Skeletal muscle cell (primary cell): Measurements from ENCODE around the gene CD82.

ENCODE experiments used
- DNase-seq: peaks from one replicate; pipeline ENCODE4 v3.0.0-alpha.2; 2010; ENCODE audit warnings: low read depth
- H3K4me3 ChIP-seq: 2 replicates; pipeline ENCODE4 v1.5.1; 2011; ENCODE audit warnings: low read depth, mild to moderate bottlenecking, control low read depth, low read length, moderate library complexity

The CD82 gene

GRCh38 chr11:44572884-44573283, 7.4 kb downstream of the CD82 start:
- no peak for DNase-seq
- H3K4me3 ChIP-seq = no peak overlapping the region

DNA sequence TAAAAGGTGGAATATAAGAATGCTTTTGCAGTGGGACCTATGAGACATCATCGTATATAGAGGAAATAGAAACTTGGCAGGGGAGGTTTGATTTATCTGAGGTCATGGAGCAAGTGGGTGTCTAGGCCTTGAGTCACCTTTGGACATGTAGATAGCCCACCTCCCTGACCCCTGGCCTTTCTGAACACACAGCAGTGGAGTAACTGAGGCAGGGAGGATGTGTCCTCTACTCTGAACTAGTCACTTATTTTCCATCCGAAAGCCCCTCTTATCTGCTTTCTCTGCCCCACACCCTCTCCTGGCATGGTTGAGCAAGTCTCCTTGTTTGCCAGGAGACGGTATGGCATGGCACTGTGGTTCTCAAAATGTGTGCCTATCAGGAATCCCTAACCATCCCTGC, 7.9 kb downstream of the CD82 start:
- no peak for DNase-seq
- no peak overlapping the region for H3K4me3 ChIP-seq

GRCh38 chr11:44574610-44575287, 9.3 kb downstream of the CD82 start:
- DNase-seq = peak; percentile 92
- H3K4me3 ChIP-seq = no peak overlapping the region

DNA sequence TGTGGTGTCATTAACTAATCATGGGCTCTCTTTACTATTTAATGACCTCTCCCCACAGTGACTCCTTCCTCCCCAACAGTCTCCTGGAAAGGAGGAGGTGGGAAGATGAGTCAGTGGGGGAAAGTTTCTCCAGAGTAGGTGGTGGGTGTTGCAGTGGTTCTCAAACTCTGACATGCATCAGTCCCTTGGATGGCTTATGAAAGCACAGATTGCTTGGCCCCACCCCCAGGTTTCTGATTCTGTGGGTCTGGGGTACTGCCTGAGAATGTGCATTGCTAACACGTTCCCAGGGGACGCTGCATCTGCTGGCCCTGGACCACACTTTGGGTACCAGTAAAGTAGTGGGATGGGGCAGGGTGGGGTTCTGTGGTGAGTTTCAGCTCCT, 9.8 kb downstream of the CD82 start:
- no peak overlapping the region for H3K4me3 ChIP-seq
- DNase-seq = no peak

DNA sequence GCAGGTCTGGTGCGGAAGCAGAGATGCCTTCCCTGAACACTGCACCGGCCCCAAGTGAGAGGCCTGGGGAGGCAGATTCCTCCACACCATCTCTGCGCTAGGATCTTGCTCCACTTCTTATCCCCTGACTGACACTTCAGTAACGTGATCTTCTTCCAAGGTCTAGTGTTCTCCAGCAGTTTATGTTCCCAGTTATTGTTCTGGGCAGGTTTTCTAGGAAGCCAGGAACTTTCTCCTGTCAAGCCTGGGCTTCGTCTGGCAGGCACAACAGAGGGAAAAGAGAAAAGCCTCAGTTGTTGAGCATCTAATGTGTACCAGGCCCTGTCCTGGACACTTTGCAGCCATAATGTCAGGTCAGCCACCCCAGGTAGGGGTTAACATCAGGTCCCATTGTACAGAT, 10.5 kb downstream of the CD82 start:
- no peak for DNase-seq
- no peak overlapping the region for H3K4me3 ChIP-seq

GRCh38 chr11:44576656-44577055, 11.2 kb downstream of the CD82 start:
- no peak overlapping the region for H3K4me3 ChIP-seq
- no peak for DNase-seq

DNA sequence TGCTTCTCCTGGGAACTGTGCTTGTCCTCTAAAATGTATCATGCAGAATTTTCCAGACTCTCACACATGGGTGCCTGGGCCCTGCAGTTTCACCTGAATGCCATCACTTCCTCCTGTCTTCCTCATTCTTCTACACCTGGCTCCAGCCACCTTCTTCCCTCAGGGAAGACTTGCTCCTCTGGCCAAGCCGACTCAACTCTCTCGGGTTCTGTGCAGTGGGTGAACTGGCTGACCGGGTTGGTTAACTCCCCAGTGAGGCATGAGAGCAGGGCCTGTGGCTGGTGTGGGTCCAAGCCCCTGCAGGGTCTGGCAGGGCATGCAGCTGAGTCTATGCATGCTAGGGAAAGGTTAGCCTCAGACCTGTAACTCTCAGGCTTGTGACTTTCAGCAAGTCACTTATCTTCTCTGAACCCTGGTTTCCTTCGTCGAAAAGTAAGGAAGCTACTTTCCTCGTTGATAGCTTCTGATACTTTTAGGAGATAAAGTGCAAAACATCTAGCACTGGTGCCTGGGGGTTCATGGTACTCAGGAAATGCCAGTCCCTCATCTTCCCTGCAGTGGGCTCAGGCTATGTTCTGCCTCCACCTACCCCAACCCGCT, 11.9 kb downstream of the CD82 start:
- DNase-seq = no peak
- no peak overlapping the region for H3K4me3 ChIP-seq

DNA sequence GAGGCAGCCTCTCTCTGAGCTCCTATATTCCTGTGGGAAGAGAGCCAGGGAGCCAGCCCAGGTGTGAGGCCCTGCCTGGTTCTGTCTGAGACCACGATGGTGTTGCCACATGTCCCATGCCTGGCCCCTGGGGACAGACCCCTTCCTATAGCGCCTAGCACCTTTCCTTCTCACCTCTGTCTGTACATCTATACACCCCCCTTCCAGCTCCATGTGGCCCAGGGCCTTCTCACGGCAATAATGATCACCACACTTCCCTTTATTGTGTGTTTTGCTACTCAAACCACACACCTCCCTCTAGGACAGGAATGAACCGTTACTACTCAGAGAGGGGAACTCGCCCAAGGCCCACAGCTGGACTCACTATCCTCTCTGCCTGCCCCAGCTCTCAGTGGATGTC, 12.8 kb downstream of the CD82 start:
- no peak for DNase-seq

GRCh38 chr11:44579302-44579761, 13.9 kb downstream of the CD82 start:
- no peak for DNase-seq

More for the DNA sequence above, 12.8 kb downstream of the CD82 start:
- no peak overlapping the region for H3K4me3 ChIP-seq

DNA sequence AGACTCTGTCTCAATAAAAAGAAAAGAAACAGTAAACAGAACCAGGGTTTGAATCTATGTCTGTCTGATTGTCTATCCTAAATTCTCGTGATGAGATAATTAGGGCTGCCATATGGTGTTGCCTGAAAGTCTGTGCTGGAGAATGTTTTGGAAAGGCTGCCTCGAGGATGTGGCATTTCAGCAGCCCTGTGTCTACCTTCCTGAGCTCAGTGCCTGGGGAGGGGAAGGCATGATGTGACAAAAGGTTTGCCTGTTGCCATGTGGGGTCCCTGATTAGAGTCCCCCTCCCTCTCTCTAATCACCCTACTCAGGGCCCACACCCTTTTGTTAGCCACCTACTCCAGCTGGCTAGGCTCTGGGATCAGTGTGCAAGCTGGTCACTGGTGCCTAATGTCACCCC, 15.2 kb downstream of the CD82 start:
- H3K4me3 ChIP-seq = no peak overlapping the region
- DNase-seq = no peak

More at GRCh38 chr11:44579302-44579761, 13.9 kb downstream of the CD82 start:
- no peak overlapping the region for H3K4me3 ChIP-seq

GRCh38 chr11:44581246-44581645, 15.8 kb downstream of the CD82 start:
- no peak for DNase-seq
- no peak overlapping the region for H3K4me3 ChIP-seq

- no peak overlapping the region for H3K4me3 ChIP-seq
- no peak for DNase-seq
Observed at GRCh38 chr11:44582641-44583352, 17.3 kb downstream of the CD82 start.

GRCh38 chr11:44583353-44583669, 17.8 kb downstream of the CD82 start:
- no peak overlapping the region for H3K4me3 ChIP-seq
- DNase-seq = no peak

- no peak overlapping the region for H3K4me3 ChIP-seq
- DNase-seq = no peak
Observed at GRCh38 chr11:44585421-44585820, 20.0 kb downstream of the CD82 start.

- peak; percentile 61 for DNase-seq
- no peak overlapping the region for H3K4me3 ChIP-seq
Observed at GRCh38 chr11:44589301-44589700, 23.8 kb downstream of the CD82 start.

DNA sequence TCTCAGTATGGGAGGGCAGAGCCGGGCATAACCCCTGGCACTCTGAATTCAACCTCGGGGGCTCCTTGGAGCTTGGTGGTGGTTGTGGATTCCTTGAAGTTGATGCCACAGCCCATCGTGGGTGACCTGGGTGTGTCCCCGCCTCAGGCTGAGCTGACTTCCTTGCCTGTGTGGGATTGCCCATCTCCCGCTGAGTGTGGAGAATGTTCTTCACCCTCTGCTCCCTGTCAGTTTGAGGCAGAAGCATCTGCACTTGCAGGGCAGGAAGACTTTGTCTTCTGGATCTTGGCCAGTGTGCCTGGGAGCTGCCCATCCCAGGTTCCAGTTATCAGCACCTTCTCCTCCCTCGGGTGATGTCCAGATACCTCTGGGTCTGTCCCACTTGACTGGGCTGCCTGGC, 25.3 kb downstream of the CD82 start:
- no peak overlapping the region for H3K4me3 ChIP-seq
- DNase-seq = no peak

DNA sequence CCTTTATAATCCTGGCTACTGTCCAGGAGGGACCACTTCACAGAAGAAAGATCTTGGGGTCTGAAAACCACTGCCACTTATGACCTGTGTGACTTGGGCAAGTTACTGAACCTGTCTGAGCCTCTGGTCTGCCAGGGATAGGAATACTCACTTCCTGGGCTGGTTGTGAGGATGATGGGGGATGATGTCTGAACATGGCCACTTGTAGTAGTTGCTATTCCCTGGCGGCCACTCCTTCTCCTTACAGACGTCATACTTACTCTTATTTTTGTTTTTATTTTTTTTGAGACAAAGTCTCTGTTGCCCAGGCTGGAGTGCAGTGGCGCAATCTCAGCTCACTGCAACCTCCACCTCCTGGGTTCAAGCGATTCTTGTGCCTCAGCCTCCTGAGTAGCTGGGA, 26.1 kb downstream of the CD82 start:
- DNase-seq = no peak
- no peak overlapping the region for H3K4me3 ChIP-seq

DNA sequence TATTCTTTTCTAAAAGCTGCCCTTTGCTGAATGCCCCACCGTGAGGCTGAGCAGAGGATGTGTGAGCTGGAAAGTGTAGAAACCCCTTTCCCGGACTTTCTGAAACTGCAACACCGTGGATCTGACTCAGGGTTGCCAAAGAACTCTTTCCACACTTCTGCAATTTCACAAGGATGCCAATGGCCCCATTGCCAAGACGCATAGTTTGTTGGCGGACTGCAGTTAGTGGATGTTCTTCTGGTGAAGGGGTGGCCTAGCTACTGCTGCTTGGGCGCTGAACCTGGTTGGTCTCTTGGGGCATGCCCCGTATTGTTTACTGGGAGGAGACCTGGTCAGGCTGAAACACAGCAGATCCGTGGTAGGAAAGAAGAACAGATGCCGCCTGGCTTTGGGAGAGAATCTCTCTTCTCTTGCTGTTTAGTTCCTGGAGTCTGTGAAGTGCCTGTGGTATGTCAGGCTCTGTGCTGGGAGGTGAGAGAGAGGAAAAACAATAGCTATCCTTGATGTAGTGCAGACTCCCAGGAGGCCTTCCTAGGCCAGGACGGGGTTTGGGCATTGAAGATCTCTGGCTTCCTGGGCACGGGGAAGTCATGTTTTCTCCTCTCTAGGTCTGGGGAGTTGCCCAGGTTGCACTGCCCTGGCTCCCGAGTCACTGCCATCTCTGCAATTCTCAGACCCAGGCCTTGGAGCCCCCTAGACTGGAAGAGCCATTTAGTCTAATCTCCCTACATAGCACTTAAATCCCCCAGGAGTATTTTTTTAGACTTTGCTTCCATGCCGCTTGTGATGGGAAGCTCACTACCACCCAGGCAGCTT, 26.9 kb downstream of the CD82 start:
- peak; percentile 68 for DNase-seq
- H3K4me3 ChIP-seq = no peak overlapping the region

GRCh38 chr11:44593251-44593650, 27.8 kb downstream of the CD82 start:
- peak; percentile 32 for DNase-seq
- no peak overlapping the region for H3K4me3 ChIP-seq

- no peak overlapping the region for H3K4me3 ChIP-seq
- DNase-seq = no peak
Observed at GRCh38 chr11:44595006-44595405, 29.5 kb downstream of the CD82 start.
